Urinary bladder (tissue), 4 donors: ENCODE data around the gene SNRNP25. TPM values are rescaled to one million over a fixed set of nuclear protein-coding genes. Genes with fewer than 3 reads are reported as not detected.
A peak's percentile ranks its signal among the peaks of the same experiment; 100 is the strongest.

Experiments used
- DNase-seq: peaks from one replicate; pipeline ENCODE4 v3.0.0-alpha.2; 2015; ENCODE audit errors: extremely low spot score
- H3K27ac ChIP-seq: one replicate; pipeline ENCODE4 v1.5.1; 2013; ENCODE audit warnings: low read depth, mild to moderate bottlenecking, moderate library complexity
- H3K36me3 ChIP-seq: one replicate; pipeline ENCODE4 v1.6.1; 2013; ENCODE audit warnings: mild to moderate bottlenecking, moderate library complexity; ENCODE audit not compliant: insufficient read depth
- H3K4me1 ChIP-seq: one replicate; pipeline ENCODE4 v1.6.1; 2013; ENCODE audit warnings: mild to moderate bottlenecking, moderate library complexity; ENCODE audit not compliant: insufficient read depth
- H3K4me3 ChIP-seq: one replicate; pipeline ENCODE4 v1.5.1; 2013; ENCODE audit warnings: low read depth, low read length
- WGBS: extraction: QIAGEN DNeasy Blood & Tissue Kit; methylation state at CpG from one replicate; pipeline ENCODE4 v1.1.7; 2013; 5-methylcytosine and 5-hydroxymethylcytosine counted together
- polyA plus RNA-seq: library from polyadenylated mRNA; stranded (reverse); fragments of 200-250 nt; gene quantifications from one replicate; pipeline ENCODE4 v1.2.3, GENCODE V29; 2013
- total RNA-seq: library from RNA; depleted of rRNA; stranded (reverse); fragments of >200 nt; gene quantifications from one replicate; pipeline ENCODE4 v1.2.3, GENCODE V29; 2014
- donor health status: healthy with polysubstance abuse.
- donor health status: healthy.

The SNRNP25 gene
- total and polyA plus RNA-seq, 2 donors, result 9.5 to 29.5 TPM

DNA sequence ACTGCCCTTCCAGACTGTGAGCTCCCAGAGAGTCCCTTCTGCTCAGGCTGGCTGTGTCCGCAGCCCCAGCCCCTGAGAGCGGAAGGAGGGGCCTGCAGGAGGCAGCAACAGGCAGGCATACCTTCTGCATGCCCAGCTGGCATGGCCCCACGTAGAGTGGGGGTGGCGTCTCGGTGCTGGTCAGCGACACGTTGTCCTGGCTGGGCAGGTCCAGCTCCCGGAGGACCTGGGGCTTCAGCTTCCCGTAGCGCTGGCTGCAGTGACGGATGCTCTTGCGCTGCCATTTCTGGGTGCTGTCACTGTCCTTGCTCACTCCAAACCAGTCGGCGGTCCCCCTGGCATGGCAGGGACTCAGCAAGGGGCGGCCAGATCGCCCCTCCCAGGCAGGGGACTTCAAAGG is 9.8 kb downstream of the SNRNP25 start:
- no peak for DNase-seq
- no peak overlapping the region for H3K27ac ChIP-seq
- 95% methylated on average over 16 of the region's 16 CpGs for WGBS
- no peak overlapping the region for H3K4me3 ChIP-seq
- H3K4me1 ChIP-seq, result no peaks in the 10 kb centered on the region
- no peaks in the 10 kb centered on the region for H3K36me3 ChIP-seq

DNA sequence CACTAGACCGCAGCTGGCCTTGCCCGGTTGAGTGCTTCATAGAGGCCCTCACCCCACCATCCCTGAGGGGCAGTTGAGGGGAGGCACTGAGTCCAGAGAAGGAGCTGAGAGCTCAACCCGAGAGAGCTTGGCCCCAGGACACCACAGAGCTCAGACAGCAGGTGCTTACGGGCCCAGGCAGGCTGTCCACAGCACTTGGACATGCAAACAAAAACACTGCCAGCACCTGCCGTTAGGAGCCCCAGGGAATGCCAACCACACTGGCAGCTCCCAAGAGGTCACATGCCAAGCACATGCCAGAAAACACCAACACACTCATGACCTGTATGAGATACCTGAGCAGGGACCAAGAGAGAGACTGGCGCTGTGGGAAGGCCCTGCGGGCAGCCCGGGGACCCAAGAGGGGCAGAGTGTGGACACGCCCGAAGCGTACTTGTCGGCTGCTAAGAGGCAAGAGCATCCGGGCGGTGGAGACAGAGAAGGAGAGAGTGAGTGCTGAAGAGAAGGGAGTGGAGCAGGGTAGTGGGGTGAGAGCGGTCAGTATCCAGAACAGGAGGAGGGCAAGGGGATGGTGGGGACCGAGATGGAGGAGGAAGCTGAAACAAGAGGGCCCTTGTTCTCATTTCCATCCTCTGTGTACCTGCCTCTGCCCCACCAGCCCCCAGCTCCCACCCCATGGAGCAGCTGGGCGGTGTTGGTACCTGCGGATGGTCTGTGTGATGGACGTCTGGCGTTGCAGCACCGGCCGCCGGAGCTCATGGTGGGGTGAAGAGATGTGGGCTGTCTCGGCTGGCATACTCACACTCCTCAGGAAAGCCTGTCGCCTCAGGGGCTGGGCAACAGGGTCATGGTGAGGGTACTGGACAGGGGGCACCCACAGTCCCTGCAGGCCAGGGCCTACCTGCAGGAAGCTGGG is 10.6 kb downstream of the SNRNP25 start:
- no peak overlapping the region for H3K4me3 ChIP-seq
- 93% methylated on average over 25 of the region's 25 CpGs for WGBS
- DNase-seq, result no peak
- no peak overlapping the region for H3K27ac ChIP-seq
- no peaks in the 10 kb centered on the region for H3K4me1 ChIP-seq
- H3K36me3 ChIP-seq, result no peaks in the 10 kb centered on the region

DNA sequence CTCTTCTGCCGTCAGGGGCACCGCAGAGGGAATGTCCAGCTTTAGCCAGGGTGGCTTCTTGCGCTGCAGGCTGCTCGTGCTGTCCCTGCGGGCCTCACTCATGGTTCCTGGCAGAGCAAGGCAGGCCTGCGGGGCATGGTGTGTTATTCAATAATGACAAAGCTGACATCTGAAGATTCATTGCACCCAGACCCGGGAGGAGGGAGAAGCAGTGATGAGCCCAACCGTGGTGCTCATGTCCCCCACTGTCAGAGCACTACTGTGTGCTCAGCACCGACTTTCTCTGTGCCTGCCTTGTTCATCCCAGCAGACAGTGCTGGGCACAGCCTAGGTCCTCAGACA is 11.3 kb downstream of the SNRNP25 start:
- WGBS, result 88% methylated on average over 9 of the region's 9 CpGs
- no peak overlapping the region for H3K4me3 ChIP-seq
- DNase-seq, result no peak
- H3K36me3 ChIP-seq, result no peaks in the 10 kb centered on the region
- no peaks in the 10 kb centered on the region for H3K4me1 ChIP-seq
- no peak overlapping the region for H3K27ac ChIP-seq

DNA sequence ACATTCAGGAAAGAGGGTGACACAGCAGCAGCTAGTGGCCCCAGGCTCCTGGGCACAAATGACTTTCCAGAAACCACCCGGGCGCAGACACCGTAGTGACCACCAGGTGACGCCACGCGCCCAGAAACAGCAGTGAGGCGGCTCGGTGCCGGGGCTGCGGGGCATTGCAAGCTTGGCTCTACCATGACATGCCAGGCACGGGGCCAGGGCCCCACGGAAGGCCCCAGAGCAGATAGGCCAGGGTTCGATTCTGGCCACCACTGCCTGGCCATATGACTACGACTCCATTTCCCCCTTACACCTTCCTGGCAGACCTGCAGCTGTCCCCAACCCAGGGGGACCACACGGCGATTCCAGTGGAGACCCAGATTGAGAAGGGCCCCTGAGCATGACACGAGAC is 12.1 kb downstream of the SNRNP25 start:
- Histone ChIP-seq H3K36me3 (no peaks in the 10 kb centered on the region), H3K4me1 (no peaks in the 10 kb centered on the region), H3K4me3 (no peak overlapping the region), H3K27ac (no peak overlapping the region)
- WGBS, result 18% methylated on average over 17 of the region's 17 CpGs
- DNase-seq, result no peak

DNA sequence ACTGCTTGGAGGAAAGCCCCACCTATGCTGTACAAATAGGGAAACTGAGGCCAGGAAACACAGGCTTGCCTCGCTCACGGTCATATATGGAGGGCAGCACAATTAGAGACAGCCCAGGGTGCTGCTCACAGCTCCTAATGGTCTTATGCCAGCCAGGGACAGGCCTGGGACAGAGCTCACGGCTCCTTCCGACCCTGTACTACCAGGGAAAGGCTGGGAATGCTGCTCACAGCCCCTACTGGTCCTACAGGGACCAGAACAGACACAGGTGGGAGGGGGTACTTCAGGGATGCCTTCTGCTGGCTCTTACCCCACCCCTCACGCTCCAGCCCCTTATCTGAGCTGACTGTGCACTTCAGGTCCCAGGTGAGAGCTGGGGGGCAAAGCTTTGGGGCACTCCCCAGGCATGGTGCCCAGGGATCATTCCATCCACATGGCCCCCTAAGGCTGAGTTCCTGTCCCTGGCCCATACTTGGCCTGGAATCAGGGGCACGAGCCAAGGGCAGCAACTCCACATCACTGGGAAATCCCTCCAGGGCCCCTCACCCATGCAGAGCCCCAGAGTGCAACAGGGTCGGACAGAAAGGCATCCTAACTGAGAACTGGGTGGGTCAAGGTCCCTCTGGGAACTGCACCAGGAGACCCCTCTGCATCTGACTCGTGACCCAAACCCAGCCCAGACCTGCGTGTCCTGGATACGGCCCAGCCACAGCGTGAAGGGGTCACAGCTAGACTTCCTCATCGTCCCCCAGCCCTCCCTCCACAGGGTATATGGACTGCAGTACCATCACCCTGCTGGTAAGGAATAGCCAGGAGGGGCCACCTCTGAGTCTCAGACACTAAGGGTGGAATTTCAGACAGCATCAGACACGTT is 12.9 kb downstream of the SNRNP25 start:
- H3K27ac ChIP-seq, result no peak overlapping the region
- 82% methylated on average over 13 of the region's 13 CpGs for WGBS
- no peak overlapping the region for H3K4me3 ChIP-seq
- no peaks in the 10 kb centered on the region for H3K4me1 ChIP-seq
- no peak for DNase-seq
- no peaks in the 10 kb centered on the region for H3K36me3 ChIP-seq

- DNase-seq, result no peak
These were observed 13.7 kb downstream of the SNRNP25 start for GRCh38 chr16:67183-67791.

DNA sequence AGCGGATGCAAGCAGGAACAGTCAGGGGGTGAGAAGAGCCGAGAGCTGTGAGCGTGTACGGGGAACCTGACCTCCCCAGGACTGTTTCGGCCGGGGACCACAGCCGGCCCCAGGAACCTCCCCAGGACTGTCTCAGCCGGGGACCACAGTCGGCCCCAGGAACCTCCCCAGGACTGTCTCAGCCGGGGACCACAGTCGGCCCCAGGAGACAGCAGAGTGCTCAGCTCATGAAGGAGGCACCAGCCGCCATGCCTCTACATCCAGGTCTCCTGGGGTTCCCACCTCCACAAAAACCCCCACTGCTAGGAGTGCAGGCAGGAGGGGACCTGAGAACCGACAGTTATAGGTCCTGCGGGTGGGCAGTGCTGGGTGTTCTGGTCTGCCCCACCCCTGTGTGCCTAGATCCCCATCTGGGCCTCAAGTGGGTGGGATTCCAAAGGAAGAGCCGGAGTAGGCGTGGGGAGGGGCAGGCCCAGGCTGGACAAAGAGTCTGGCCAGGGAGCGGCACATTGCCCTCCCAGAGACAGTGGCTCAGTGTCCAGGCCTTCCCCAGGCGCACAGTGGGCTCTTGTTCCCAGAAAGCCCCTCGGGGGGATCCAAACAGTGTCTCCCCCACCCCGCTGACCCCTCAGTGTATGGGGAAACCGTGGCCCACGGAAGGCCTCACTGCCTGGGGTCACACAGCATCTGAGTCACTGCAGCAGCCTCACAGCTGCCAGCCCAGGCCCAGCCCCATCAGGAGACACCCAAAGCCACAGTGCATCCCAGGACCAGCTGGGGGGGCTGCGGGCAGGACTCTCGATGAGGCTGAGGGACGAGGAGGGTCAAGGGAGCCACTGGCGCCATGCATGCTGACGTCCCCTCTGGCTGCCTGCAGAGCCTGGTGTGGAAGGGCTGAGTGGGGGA is 14.5 kb downstream of the SNRNP25 start:
- no peak for DNase-seq
- Histone ChIP-seq H3K27ac (no peak overlapping the region), H3K4me1 (no peaks in the 10 kb centered on the region), H3K36me3 (no peaks in the 10 kb centered on the region), H3K4me3 (no peak overlapping the region)
- 61% methylated on average over 27 of the region's 27 CpGs for WGBS

More at GRCh38 chr16:67183-67791, 13.7 kb downstream of the SNRNP25 start:
- H3K4me3 ChIP-seq, result no peak overlapping the region
- H3K27ac ChIP-seq, result no peak overlapping the region
- no peaks in the 10 kb centered on the region for H3K4me1 ChIP-seq
- WGBS, result 77% methylated on average over 10 of the region's 10 CpGs
- no peaks in the 10 kb centered on the region for H3K36me3 ChIP-seq

DNA sequence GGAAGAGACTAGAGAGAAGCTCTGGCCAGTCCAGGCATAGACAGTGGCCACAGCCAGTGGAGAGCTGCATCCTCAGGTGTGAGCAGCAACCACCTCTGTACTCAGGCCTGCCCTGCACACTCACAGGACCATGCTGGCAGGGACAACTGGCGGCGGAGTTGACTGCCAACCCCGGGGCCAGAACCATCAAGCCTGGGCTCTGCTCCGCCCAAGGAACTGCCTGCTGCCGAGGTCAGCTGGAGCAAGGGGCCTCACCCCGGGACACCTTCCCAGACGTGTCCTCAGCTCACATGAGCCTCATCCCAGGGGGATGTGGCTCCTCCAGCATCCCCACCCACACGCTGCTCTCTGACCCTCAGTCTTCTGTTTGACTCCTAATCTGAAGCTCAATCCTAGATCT is 15.6 kb downstream of the SNRNP25 start:
- H3K4me1 ChIP-seq, result no peaks in the 10 kb centered on the region
- 68% methylated on average over 8 of the region's 8 CpGs for WGBS
- H3K27ac ChIP-seq, result no peak overlapping the region
- H3K36me3 ChIP-seq, result no peaks in the 10 kb centered on the region
- no peak overlapping the region for H3K4me3 ChIP-seq
- no peak for DNase-seq

- Histone ChIP-seq H3K4me3 (peak overlapping the region; percentile 65), H3K36me3 (no peaks in the 10 kb centered on the region), H3K27ac (no peak overlapping the region), H3K4me1 (no peaks in the 10 kb centered on the region)
- WGBS, result 33% methylated on average over 5 of the region's 5 CpGs
- no peak for DNase-seq
These were observed 17.5 kb downstream of the SNRNP25 start for GRCh38 chr16:71210-71539.

DNA sequence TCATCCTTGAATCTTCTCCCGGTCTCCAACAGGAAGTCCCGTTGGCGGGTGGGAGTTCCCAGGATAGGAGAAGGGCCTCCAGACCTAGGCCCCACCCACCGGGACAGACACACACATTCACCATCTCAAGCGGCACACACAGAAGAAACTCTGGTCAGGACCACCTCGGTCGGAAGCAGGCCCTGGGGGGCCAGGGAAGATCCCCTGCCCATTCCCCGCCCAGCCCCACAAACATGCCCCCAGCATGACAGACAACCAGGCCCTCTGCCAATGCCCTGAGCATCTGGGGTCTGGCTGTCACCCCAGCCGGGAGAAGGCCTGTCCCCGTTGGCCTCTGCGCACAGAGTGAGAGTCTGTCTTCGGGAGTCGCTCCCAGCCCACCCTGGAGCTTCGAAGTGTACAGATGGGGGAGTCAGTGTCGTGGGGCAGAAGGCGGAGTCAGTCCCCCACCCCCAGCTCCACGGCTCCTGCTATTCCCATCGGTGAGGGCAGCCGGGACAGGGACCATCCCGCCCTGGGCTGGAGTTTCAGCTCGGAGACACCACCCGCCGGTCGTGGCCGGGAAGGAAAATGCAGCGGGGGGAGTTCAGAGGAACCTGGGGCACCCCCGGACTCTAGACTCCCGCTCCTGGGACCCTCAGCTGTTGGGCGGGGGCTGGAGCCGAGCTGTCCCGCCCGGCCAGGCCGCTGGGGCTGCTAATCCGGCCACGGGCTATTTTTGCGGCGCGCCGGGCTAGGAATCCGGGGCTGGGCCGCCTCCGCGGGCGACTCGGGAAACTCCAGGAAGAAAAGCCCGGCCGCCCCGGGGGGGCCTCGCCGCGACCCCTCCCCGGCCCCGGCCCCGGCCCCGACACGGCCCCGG is 18.1 kb downstream of the SNRNP25 start:
- no peak for DNase-seq
- Histone ChIP-seq H3K36me3 (no peaks in the 10 kb centered on the region), H3K27ac (peak overlapping the region; percentile 89), H3K4me1 (no peaks in the 10 kb centered on the region), H3K4me3 (peak overlapping the region; percentile 65)
- WGBS, result 2% methylated on average over 56 of the region's 57 CpGs

- 21% methylated on average over 62 of the region's 62 CpGs for WGBS
- no peak for DNase-seq
- H3K27ac ChIP-seq, result peak within 1 kb of the TSS; percentile 89
- H3K4me3 ChIP-seq, result peak within 1 kb of the TSS; percentile 65
- no peaks in the 10 kb centered on the region for H3K4me1 ChIP-seq
- H3K36me3 ChIP-seq, result no peaks in the 10 kb centered on the region
These were observed 19.2 kb downstream of the SNRNP25 start, which contains the start of gene RHBDF1 for GRCh38 chr16:72561-73548. RHBDF1 (minus strand) TSS chr16:72631; CDS start chr16:65015, 7,616 bp downstream.
